Measurements from ENCODE around the gene UNC79. TPM values are rescaled to one million over a fixed set of nuclear protein-coding genes. Genes with fewer than 3 reads are reported as not detected.

The UNC79 gene
- total and polyA plus RNA-seq, 5 donors from 2014 or later, result not detected

DNA sequence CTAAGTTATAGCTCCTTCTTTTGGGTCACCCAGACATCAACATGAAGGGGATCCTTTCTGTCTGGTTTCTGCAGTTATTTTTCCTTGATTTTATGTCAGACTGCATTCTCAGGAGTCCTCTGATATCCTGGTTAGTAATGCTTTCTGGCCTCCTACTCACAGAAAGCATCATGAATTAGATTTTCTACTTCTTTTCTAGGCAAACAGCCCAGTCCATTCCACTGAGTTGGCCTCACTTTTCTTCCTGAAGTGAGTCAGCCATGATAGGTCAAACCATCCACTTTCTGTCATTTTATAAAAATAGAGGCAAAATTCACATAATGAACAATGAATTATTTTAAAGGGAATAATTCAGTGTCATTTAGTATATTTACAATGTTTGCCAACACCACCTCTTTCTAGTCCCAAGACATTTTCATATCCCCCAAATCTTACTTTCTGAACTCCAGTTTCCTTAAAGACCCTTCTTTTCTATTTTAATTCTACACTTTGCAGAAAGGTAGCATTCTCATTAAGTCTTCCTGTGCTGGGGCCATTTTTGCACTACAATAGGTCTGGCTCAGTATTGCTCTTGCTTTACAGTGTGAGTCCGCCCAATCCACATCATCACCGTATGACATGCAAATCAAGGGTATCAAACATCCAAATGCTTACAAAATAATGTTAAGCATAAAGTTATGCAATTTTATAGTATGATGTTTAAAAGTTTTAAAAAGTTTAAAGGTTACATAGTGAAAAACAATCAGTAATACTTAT is 95.1 kb downstream of the UNC79 start:
- H3K4me1 ChIP-seq (ENCODE audit: control insufficient read depth, insufficient read depth, low read length, poor library complexity, severe bottlenecking), result no peaks in the 10 kb centered on the region
- no peak for ATAC-seq (ENCODE audit: low read depth in 2 of 2)
- DNase-seq, result no peak
- peaks cover 0 to 15% (median 6%) of the 10 kb centered on the region in 7 donors for H3K9me3 Mint-ChIP-seq
- no peak overlapping the region for H3K4me3 Mint-ChIP-seq
- peaks cover 6% of the 10 kb centered on the region for H3K27me3 ChIP-seq (ENCODE audit: control insufficient read depth, insufficient read depth, low read length)
- H3K4me1 Mint-ChIP-seq, result no peaks in the 10 kb centered on the region
- H3K9me3 ChIP-seq (ENCODE audit: control insufficient read depth in 2 of 2, low read length in 2 of 2), result peaks cover 8 to 9% of the 10 kb centered on the region in 2 experiments
- no peak overlapping the region for H3K27ac ChIP-seq (ENCODE audit: insufficient read depth, low read length, poor library complexity, severe bottlenecking)
- peaks cover 6% of the 10 kb centered on the region for H3K27me3 Mint-ChIP-seq
- H3K4me3 ChIP-seq (ENCODE audit: low read depth, low read length), result no peak overlapping the region
- H3K36me3 ChIP-seq (ENCODE audit: control insufficient read depth, insufficient read depth, low read length), result no peaks in the 10 kb centered on the region
- H3K27ac Mint-ChIP-seq, result no peak overlapping the region
- H3K36me3 Mint-ChIP-seq, result no peaks in the 10 kb centered on the region

- Mint-ChIP-seq H3K27ac (no peak overlapping the region), H3K4me1 (no peaks in the 10 kb centered on the region), H3K4me3 (no peak overlapping the region), H3K9me3 (peaks cover 0 to 6% (median 3%) of the 10 kb centered on the region in 7 donors), H3K27me3 (peaks cover 6% of the 10 kb centered on the region), H3K36me3 (no peaks in the 10 kb centered on the region)
- DNase-seq, result no peak
- Histone ChIP-seq H3K9me3 (ENCODE audit: control insufficient read depth in 2 of 2, low read length in 2 of 2) (no peaks in the 10 kb centered on the region), H3K36me3 (ENCODE audit: control insufficient read depth, insufficient read depth, low read length) (no peaks in the 10 kb centered on the region), H3K4me3 (ENCODE audit: low read depth, low read length) (no peak overlapping the region), H3K27ac (ENCODE audit: insufficient read depth, low read length, poor library complexity, severe bottlenecking) (no peak overlapping the region), H3K27me3 (ENCODE audit: control insufficient read depth, insufficient read depth, low read length) (peaks cover 4% of the 10 kb centered on the region), H3K4me1 (ENCODE audit: control insufficient read depth, insufficient read depth, low read length, poor library complexity, severe bottlenecking) (no peaks in the 10 kb centered on the region)
- ATAC-seq (ENCODE audit: low read depth in 2 of 2), result no peak
These were observed 96.5 kb downstream of the UNC79 start for GRCh38 chr14:93527203-93527607.

DNA sequence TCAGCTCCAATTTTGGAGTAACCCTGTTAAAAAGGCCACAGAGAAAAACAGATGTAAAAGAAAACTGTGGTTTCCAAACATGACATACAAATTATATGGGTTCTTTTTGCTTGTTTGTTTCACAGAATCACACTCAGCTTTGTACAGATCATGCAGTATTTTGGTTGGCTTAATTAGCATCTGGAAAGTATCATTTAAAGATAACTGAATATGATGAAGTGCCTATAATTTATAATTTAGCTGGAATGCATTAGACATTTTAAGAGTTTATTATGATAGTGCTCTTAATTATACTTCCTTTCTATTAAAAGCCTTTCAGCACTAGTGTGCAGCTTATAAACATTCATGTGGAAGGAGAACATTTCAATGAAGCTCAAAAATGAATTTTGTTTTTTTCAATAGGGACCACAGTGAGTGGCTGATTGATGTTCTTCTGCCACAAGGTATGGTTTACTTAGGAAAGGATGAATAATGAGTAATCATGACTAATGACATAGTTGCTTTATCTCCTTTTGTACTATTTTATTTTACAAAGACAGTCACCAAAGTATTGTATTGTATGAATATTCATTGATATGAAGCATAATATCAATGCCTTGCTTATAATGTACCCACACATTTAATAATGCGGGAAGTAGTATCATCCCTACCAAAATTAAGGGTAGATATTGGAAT is 98.3 kb downstream of the UNC79 start:
- Mint-ChIP-seq H3K27me3 (peaks cover 6% of the 10 kb centered on the region), H3K4me1 (no peaks in the 10 kb centered on the region), H3K27ac (peak overlapping the region in 1 of 3 donors; percentile 71), H3K9me3 (peaks cover 0 to 3% (median 0%) of the 10 kb centered on the region in 7 donors), H3K4me3 (no peak overlapping the region), H3K36me3 (no peaks in the 10 kb centered on the region)
- no peaks in the 10 kb centered on the region for H3K36me3 ChIP-seq (ENCODE audit: control insufficient read depth, insufficient read depth, low read length)
- H3K4me3 ChIP-seq (ENCODE audit: low read depth, low read length), result no peak overlapping the region
- no peak overlapping the region for H3K27ac ChIP-seq (ENCODE audit: insufficient read depth, low read length, poor library complexity, severe bottlenecking)
- no peak for ATAC-seq (ENCODE audit: low read depth in 2 of 2)
- peaks cover 4% of the 10 kb centered on the region for H3K27me3 ChIP-seq (ENCODE audit: control insufficient read depth, insufficient read depth, low read length)
- no peaks in the 10 kb centered on the region for H3K4me1 ChIP-seq (ENCODE audit: control insufficient read depth, insufficient read depth, low read length, poor library complexity, severe bottlenecking)
- H3K9me3 ChIP-seq (ENCODE audit: control insufficient read depth in 2 of 2, low read length in 2 of 2), result no peaks in the 10 kb centered on the region
- no peak for DNase-seq

- Mint-ChIP-seq H3K36me3 (no peaks in the 10 kb centered on the region), H3K27ac (no peak overlapping the region), H3K4me1 (no peaks in the 10 kb centered on the region), H3K4me3 (no peak overlapping the region), H3K9me3 (peaks cover 0 to 1% (median 0%) of the 10 kb centered on the region in 7 donors), H3K27me3 (peaks cover 9% of the 10 kb centered on the region)
- DNase-seq (no peak), ATAC-seq (ENCODE audit: low read depth in 2 of 2) (no peak)
- Histone ChIP-seq H3K9me3 (ENCODE audit: control insufficient read depth in 2 of 2, low read length in 2 of 2) (no peaks in the 10 kb centered on the region), H3K4me1 (ENCODE audit: control insufficient read depth, insufficient read depth, low read length, poor library complexity, severe bottlenecking) (no peaks in the 10 kb centered on the region), H3K36me3 (ENCODE audit: control insufficient read depth, insufficient read depth, low read length) (no peaks in the 10 kb centered on the region), H3K4me3 (ENCODE audit: low read depth, low read length) (no peak overlapping the region), H3K27ac (ENCODE audit: insufficient read depth, low read length, poor library complexity, severe bottlenecking) (no peak overlapping the region), H3K27me3 (ENCODE audit: control insufficient read depth, insufficient read depth, low read length) (peaks cover 4% of the 10 kb centered on the region)
These were observed 100.9 kb downstream of the UNC79 start for GRCh38 chr14:93531644-93532043.

- H3K9me3 Mint-ChIP-seq, result peaks cover 0 to 1% (median 0%) of the 10 kb centered on the region in 7 donors
- no peak overlapping the region for H3K4me3 Mint-ChIP-seq
- no peak overlapping the region for H3K27ac ChIP-seq (ENCODE audit: insufficient read depth, low read length, poor library complexity, severe bottlenecking)
- no peak for DNase-seq
- H3K4me3 ChIP-seq (ENCODE audit: low read depth, low read length), result no peak overlapping the region
- peaks cover 9% of the 10 kb centered on the region for H3K27me3 Mint-ChIP-seq
- no peaks in the 10 kb centered on the region for H3K36me3 Mint-ChIP-seq
- H3K36me3 ChIP-seq (ENCODE audit: control insufficient read depth, insufficient read depth, low read length), result no peaks in the 10 kb centered on the region
- no peaks in the 10 kb centered on the region for H3K4me1 ChIP-seq (ENCODE audit: control insufficient read depth, insufficient read depth, low read length, poor library complexity, severe bottlenecking)
- peaks cover 4% of the 10 kb centered on the region for H3K27me3 ChIP-seq (ENCODE audit: control insufficient read depth, insufficient read depth, low read length)
- ATAC-seq (ENCODE audit: low read depth in 2 of 2), result no peak
- no peaks in the 10 kb centered on the region for H3K4me1 Mint-ChIP-seq
- H3K27ac Mint-ChIP-seq, result no peak overlapping the region
- no peaks in the 10 kb centered on the region for H3K9me3 ChIP-seq (ENCODE audit: control insufficient read depth in 2 of 2, low read length in 2 of 2)
These were observed 101.8 kb downstream of the UNC79 start for GRCh38 chr14:93532541-93532940.

GRCh38 chr14:93533437-93533836 is 102.7 kb downstream of the UNC79 start:
- no peak for ATAC-seq (ENCODE audit: low read depth in 2 of 2)
- peaks cover 9% of the 10 kb centered on the region for H3K27me3 Mint-ChIP-seq

GRCh38 chr14:93533842-93534241 is 103.1 kb downstream of the UNC79 start:
- H3K27me3 Mint-ChIP-seq, result peaks cover 9% of the 10 kb centered on the region
- Histone ChIP-seq H3K27me3 (ENCODE audit: control insufficient read depth, insufficient read depth, low read length) (no peaks in the 10 kb centered on the region), H3K27ac (ENCODE audit: insufficient read depth, low read length, poor library complexity, severe bottlenecking) (no peak overlapping the region), H3K9me3 (ENCODE audit: control insufficient read depth in 2 of 2, low read length in 2 of 2) (no peaks in the 10 kb centered on the region), H3K36me3 (ENCODE audit: control insufficient read depth, insufficient read depth, low read length) (no peaks in the 10 kb centered on the region), H3K4me3 (ENCODE audit: low read depth, low read length) (no peak overlapping the region), H3K4me1 (ENCODE audit: control insufficient read depth, insufficient read depth, low read length, poor library complexity, severe bottlenecking) (no peaks in the 10 kb centered on the region)
- no peak for DNase-seq
- H3K4me1 Mint-ChIP-seq, result no peaks in the 10 kb centered on the region
- peaks cover 0 to 1% (median 0%) of the 10 kb centered on the region in 7 donors for H3K9me3 Mint-ChIP-seq
- H3K27ac Mint-ChIP-seq, result no peak overlapping the region
- no peaks in the 10 kb centered on the region for H3K36me3 Mint-ChIP-seq
- H3K4me3 Mint-ChIP-seq, result no peak overlapping the region
- ATAC-seq (ENCODE audit: low read depth in 2 of 2), result no peak

More at GRCh38 chr14:93533437-93533836, 102.7 kb downstream of the UNC79 start:
- no peaks in the 10 kb centered on the region for H3K9me3 ChIP-seq (ENCODE audit: control insufficient read depth in 2 of 2, low read length in 2 of 2)
- Mint-ChIP-seq H3K36me3 (no peaks in the 10 kb centered on the region), H3K4me1 (no peaks in the 10 kb centered on the region), H3K4me3 (no peak overlapping the region), H3K27ac (no peak overlapping the region), H3K9me3 (peaks cover 0 to 1% (median 0%) of the 10 kb centered on the region in 7 donors)
- no peaks in the 10 kb centered on the region for H3K36me3 ChIP-seq (ENCODE audit: control insufficient read depth, insufficient read depth, low read length)
- H3K27ac ChIP-seq (ENCODE audit: insufficient read depth, low read length, poor library complexity, severe bottlenecking), result no peak overlapping the region
- H3K4me3 ChIP-seq (ENCODE audit: low read depth, low read length), result no peak overlapping the region
- no peak for DNase-seq
- H3K4me1 ChIP-seq (ENCODE audit: control insufficient read depth, insufficient read depth, low read length, poor library complexity, severe bottlenecking), result no peaks in the 10 kb centered on the region
- H3K27me3 ChIP-seq (ENCODE audit: control insufficient read depth, insufficient read depth, low read length), result peaks cover 2% of the 10 kb centered on the region
